Head of caudate nucleus (tissue), 42 donors: ENCODE measurements around the gene TMED3.

Source experiments
- DNase-seq, 42 donors: peaks; one replicate each; pipeline versions ENCODE4 v3.0.0 to v3.0.0-alpha.2; 2020 to 2021; ENCODE audit warnings: mixed read lengths in 7 of 42
- intact Hi-C: fragments of 100-400 bp; cut with DNase I; formaldehyde crosslinking; loops from one replicate; pipeline ENCODE4 v1.15.0; 2022

TMED3 gene

DNA sequence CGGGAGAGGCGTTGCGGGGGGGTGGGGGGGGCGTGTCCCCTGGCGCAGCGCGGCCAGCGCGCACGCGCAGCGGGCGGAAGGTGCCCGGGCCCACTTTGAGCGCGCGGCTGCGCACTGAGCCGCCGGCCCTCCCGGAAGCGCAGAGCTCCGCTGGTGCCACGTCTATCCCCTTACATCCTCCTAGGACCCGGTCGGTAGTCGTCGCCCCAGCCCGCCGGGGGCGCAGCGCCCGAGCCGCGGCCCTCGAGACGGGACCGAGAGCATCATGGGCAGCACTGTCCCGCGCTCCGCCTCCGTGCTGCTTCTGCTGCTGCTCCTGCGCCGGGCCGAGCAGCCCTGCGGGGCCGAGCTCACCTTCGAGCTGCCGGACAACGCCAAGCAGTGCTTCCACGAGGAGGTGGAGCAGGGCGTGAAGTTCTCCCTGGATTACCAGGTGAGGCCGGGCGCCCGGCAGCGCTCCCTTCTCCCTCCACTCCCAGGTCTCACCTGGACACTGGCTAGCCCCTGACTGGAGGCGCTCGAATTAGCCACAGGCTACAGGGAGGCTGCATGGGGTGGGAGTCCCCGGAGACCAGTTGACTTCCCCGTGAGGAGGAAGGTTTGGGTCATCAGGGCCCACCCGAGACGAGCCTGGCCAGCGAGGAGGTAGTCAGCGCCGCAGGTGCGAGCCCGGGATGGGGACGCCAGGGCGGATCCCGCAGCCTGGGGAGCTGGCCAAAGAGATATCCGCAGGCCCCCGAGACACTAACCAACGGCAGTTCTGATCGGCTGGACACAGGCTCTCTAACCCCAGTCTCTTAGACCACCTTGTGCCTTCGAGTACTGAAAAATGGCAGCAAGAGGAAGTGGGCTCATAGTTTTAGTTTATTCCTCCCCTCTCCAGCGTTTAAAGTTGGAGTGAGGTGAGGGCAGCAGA, at the start of gene TMED3:
TMED3 (plus strand) TSS at position 128 of the 916 bp plus-strand sequence; CDS start at position 266, 138 bp downstream.
- DNase-seq: peak in 41 of 42 donors; percentile 46 to 87 (median 73)
- intact Hi-C loops: no loop called here

DNA sequence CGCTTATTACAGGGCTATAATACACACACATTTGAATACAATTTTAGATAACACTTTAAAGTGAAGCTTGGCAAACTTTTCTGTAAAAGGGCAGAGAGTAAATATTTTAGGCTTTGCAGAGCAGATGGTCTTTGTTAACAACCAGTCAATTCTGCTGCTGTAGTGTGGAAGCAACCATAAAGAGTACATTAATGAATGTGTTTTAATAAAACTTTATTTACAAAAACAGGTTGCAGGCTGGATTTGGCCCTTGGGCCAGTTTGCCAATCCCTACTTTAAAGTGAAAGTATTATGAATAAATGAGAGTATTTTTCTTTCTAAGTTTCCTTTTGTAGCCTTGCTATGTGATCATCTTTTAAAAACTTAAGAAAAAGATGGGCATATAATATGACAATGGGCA, 49.1 kb upstream of the TMED3 start:
- intact Hi-C loops: no loop called here
- no peak for DNase-seq

DNA sequence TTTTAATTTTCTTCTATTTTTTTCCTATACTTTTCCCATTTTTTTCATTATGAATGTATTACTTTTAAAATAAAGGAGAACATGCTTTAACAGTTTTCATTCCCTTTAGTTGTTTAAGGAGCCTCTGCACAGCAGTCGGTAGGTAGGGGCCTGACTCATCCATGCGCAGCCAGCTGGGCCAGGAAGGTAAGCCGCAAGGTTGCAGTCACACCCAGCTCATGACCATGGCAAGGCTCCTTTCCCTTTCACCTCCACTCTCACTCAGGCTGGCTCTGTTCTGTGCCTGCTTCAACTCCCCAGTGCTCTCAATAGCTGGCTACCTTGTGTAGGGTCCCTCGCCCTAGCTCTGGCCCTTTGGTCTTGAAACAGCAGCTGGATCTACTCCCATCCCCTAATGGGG, 45.7 kb upstream of the TMED3 start:
- DNase-seq: no peak
- intact Hi-C loops: no loop called here

DNA sequence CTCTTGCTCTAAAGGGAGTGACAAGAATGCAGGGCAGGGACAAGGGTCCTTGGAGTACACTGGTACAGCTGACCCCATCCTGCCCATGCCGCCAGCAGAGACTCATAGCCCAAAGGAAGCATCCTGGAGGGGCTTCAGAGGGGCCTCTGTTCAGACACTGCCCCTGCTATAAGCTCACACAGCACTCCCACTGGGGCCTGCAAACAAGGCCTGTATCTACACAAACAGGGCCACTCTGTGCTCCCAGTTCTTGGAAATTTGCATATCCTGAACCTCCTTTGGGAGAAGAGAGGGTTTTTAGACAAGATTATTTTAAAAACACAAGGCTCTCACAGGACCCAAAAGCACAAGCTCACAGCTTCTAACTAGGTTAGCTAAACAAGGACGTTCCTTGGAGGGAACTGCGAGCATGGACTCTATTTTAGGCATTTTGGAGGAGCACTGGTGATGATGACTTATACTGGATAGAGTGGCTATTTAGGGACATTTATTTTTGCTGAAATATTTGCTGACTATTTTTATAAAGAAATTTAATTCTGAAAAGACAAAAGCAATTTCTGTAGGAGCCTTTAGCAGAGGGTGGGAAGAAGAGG, 44.8 kb upstream of the TMED3 start:
- intact Hi-C loops: no loop called here
- DNase-seq: no peak

DNA sequence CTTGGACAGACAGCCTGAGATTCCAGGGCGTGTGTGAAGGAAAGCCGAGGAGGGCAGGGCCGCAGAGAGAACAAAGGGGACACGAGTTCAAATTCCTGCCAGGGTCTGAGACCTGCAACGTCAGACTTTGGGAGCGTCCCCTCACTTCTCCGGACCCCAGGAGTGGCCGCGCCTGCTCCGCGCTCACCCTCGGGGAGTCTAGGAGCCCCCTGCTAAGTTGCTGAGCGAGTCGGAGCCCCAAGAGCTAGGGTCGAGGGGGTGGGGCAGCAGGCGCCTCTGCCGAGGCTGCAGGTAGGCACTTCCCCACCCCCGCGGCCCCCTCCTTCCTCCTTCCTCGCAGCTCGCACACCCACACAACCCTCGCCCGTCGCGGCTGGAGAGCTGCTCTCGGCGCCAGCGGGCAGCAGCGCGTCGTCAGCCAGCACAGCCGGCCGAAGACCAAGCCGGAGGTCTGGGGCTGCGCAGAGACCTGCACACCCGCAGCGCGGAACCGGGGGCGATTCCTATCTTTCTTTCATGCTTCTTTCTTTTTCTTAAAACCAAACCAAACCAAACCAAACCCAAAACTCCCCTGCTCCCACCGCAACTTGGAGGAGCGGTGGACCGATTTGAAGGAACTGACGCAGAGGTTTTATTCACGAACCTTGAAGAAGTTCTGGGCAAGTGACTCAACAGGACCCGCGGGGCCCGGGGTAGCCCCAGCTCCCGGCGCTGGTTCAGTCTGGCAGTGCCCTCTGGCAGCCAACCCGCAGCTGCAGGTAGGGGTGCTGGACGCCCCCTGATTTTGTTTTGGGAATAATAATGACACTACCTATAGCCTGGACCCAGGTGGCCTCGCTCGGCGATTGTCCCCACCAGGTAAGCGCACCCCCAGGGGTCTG, 28.3 kb upstream of the TMED3 start, which contains the start of gene ANKRD34C:
ANKRD34C (plus strand) TSS at position 352 of the 881 bp plus-strand sequence. CDS start 10,563 bp downstream, outside the sequence.
- intact Hi-C loops: no loop called here
- DNase-seq: peak in 34 of 42 donors; percentile 3 to 66 (median 38)

DNA sequence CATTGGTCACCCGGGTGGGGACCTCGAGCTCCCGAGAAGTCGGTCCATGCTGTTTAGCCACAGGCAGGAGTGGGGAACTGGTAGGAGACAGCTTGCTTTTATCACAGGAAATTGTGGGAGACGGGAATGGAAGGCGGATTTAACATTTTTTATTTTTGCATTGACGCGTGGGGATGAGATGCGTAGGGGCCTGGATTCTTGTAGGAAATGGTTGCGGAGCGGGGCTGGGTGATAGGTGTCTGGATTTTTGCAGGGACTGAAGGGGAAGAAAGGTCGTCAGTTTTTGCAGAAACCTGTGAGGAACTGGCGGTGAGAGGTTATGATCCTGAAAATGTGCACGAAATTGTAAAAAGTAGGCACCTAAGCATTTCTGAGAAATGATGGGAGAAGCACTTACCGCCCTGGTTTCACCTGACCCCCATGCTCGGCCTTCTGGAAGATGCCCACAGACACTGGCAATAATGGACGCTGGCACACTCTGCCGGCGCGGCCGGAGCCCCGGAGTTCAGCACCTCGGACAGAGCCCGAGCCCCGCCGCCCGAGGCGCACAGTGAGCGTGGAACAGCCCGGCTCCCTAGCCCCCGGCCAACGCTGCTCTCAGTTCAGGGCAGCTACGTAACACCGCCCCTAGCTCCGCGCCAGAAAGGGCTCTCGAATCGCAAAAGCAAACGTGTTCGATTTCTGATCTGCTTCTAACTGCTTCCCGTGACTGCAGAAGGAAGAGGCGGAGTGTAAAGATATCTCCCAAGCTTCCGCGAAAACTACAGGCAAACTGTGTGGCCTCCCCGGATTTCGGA, 27.5 kb upstream of the TMED3 start:
- DNase-seq: peak in 41 of 42 donors; percentile 35 to 84 (median 66)
- intact Hi-C loops: no loop called here

DNA sequence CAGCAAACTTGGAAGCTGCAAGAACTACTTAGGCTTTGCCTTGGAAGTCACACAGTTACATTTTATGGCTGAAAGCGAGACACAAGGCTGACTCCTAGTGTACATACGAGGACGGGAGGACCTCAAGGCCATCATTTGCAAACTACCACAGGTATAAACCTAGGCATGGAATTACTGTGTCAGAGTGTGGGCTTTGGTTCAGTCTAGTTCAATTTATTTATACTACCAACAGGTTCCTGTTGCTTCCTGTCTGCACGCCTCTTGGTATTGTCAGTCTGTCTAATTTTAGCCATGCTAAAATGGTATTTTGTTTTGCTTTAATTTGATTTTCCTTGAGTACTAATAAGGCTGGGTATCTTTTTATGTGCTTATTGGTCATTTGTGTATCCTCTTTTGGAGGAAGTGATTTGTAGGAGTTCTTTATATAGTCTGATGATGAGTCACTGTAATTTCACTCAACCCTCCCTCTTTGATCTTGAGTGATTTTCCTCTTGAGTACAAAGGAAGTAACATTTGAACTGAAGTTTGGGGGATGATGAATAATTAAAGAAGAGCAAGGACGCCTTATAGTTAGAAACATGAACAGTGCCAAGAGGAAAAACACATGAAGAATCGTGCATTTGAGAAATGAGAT, 20.2 kb upstream of the TMED3 start:
- DNase-seq: no peak
- intact Hi-C loops: no loop called here

DNA sequence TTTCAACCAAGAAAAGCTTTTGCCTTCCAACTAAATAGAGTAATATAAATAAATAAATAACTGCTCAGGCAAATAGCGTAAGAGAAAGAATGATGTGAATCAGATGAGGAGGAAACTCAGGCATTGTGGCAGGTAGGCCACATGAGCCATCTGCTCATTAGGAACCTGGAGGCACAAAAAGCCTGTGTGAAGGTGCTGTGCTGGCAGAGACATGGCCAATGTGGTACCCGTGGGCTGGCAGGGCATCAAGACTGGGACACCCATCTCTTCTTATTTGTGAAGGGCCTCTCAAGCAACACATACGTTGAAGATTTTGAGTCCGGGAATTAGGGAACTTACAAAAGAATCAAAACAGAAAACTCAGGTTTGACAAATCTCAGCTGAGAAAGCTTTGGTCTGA, 18.9 kb upstream of the TMED3 start:
- no peak for DNase-seq
- intact Hi-C loops: no loop called here

DNA sequence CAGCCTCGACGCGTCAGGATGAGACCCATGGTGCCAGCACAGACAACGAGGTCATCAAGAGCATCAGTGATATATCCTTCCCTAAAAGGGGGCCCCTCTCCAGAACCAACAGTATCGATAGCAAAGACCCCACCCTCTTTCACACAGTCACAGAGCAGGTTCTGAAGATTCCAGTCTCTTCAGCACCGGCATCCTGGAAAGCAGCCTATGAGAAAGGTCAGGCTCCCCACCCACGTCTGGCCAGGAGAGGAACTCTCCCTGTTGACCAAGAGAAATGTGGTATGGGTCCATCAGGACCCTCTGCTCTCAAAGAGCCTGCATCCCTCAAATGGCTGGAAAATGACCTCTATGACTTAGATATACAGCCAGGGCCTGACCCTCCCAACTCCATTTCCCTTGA, 16.8 kb upstream of the TMED3 start:
- DNase-seq: no peak
- intact Hi-C loops: no loop called here

DNA sequence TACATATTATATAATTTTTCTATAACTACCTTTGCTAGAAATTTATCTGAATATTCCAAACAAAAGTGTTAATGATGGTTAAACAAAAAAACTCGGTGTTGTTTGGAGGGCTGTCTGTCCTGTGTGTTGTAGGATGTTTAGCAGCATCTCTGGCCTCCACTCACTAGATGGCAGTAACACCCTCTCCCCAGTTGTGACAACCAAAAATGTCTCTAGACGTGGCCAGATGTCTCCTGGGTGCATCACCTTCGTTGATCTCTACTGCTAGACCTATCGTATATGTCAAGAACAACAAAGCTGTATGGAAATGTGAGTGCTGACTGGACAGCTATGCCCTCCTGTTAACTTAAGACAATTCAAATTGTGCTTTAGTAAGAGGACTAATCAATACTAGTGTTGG, 14.3 kb upstream of the TMED3 start:
- DNase-seq: no peak
- intact Hi-C loops: no loop called here

DNA sequence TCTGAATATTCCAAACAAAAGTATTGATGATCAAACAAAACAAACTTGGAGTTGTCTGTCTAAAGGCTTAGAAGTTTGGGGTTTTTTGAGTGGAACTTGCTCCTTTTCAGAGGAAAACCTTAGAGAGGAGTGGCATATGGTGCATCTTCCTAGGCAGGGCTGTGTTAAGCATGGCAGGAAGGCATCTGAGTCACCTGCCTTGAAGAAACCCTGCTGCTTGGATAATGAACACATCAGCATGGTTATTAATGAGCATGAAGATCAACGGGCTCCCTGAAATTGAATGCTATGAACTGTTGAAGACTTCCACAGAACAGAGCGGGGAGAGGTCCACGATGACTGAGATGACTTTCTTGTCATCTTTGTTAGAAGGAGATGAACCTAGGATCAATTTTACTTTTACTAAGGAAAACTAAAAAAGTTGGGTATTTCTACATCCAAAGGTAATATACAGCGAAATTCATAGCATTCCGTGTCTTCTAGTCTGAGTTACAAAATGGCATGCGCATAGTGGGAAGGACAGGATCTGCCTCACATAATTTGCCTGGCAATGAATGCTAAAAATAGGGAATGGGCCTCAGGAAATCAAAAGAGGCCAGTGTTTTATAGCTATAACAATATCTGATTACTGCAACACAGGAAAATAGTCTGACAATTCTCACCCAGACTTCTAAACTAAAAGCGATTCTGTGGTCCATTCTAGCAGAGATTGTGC, 11.6 kb upstream of the TMED3 start:
- intact Hi-C loops: no loop called here
- DNase-seq: no peak

DNA sequence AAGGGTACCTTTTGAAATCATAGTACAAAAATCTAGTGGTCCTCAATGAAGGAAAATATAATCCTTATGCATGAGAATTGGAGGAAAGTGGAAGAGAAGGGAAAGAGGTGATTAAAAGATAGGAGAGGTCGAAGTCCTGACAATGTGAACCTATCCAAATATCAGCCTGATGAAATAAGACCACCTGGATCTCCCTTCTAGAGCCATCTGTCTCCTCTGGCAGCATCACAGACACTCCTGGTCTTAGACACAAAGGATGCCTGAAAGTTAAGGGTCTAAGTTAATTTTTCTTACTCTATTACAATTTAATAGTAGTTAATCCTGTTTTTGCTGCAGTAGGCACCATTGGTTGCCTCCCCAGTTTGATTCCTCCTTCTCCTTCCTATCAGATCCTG, 11.1 kb upstream of the TMED3 start:
- no peak for DNase-seq
- intact Hi-C loops: no loop called here

DNA sequence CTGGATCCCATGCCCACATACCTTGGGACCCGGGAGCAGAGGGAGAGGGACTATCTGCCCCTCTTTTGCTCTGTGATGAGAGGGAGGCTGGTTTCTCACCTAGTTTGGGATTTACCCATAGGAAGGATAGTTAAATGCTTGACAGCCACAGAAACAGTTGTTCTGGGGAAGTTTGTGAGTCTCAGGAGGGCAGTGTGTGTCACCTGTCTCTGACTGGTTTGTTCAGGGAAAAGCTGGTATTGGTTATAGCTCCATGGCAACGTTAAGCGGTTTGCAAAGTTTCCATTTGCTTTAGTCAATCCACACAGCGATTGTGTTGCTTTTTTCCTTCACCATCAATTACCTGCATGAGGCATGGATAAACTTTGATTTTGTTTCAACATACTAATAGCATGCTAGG, 3.7 kb upstream of the TMED3 start:
- no peak for DNase-seq
- intact Hi-C loops: no loop called here

DNA sequence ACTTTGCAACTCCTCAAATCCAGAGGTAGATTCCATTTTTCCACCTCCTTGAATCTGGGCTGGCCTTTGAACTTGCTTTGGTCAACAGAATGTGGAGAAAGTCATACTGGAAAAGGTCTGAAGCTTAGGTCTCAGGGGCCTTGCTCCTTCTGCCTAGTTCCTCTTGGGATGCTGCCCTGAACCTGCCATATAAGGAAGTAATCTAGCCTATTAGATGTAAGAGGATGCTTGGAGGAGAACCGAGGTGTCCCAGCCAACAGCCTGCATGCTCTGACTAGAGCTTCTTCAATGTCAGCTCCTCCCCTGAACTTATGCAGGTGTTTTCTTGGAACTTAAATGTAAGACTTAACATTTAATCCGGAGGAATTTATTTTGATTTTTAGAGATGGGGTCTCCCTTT, 2.0 kb upstream of the TMED3 start:
- DNase-seq: no peak
- intact Hi-C loops: no loop called here

DNA sequence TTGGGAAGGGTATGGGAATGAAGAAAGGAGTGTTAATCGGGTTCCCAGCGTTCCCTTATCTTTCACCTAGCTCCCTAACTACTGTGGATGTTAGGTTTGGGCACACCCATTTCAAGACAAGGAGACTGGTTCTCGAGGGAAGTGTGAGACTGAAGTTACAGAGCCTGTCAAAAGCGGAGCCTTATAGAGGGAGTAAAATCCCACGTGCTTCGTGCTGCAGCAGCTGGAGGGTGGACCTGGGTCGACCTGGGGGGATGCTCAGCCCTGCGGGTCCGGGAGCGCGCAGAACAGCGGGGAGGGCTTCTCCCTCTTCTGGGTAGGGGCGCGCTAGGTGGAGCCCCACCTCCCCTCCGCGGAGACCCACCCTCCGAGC, 314 bp upstream of the TMED3 start:
- peak in 6 of 42 donors; percentile 14 to 59 (median 36) for DNase-seq
- intact Hi-C loops: no loop called here

DNA sequence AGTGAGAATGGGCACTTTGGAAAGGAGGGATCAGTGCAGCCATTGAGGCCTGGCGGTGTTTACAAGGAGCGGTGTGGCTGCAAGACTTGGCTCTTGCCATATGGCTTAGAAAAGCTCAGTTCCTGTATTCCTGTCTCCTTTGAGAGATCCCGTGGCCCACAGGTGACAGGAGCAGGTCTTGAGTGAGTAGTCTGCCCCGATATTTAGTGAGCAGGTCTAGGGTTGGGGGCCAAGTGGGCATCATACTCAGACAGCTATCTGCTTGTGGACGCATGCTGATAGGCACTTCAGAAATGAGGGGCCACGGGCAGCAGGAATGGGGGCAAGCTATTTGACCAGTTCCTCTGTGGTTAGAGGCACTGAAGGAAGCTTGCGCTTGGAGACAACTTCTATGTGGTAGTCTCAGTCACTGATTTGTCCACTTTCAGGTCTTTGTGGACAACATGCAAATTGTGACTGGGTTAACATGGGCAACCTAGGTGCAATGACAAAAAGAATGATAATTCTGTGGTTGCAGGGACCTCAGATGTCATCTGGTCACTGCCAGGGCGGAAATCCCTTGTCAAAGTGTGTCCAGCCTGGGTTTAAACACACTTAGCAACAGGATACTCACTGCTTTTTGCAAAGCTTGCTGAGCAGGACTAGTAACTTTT, 1.1 kb downstream of the TMED3 start:
- DNase-seq: no peak
- intact Hi-C loops: no loop called here

DNA sequence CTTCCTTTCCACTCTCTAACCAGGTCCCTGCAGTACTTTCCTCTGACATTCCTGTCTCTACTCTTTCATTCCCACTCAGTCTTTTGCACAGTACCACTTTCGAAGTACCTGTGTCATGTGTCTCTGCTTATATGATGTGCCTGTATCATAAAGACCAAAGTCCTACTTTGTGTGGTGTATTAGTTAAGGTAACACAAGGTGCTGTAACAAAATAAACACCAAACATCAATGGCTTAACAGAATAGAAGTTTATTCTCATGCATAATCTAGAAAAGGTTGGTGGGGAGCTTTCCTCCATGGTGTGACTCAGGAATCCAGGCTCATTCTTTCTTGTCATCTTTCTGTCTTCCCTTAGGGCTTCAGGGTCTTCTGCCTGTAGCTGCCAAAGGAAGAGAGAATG, 3.3 kb downstream of the TMED3 start:
- intact Hi-C loops: no loop called here
- no peak for DNase-seq
